ENCODE data around the gene CWC27. TPM values are rescaled to one million over a fixed set of nuclear protein-coding genes. Genes with fewer than 3 reads are reported as not detected.

Gene CWC27
- total RNA-seq: 10 to 100 TPM; 21.4 to 24.0 TPM
- long read RNA-seq, donor 1, partial matches to known transcripts: 3 of 7 reads
- long read RNA-seq, donor 1, other reads (novel, unspliced or antisense): 2 of 7 reads
- long read RNA-seq, donor 2, partial matches to known transcripts: 23 of 31 reads
- long read RNA-seq, donor 2, other reads (novel, unspliced or antisense): 5 of 31 reads

- peak; percentile 93 for DNase-seq (ENCODE audit: low spot score)
- intact Hi-C loops (cut with DNase I): no loop called here
These were observed at the start of gene CWC27, which contains the start of gene SREK1IP1 for GRCh38 chr5:64768358-64769312. TSS of gene CWC27 (plus strand) at chr5:64768930. CDS start at chr5:64769147, 217 bp downstream. TSS of gene SREK1IP1 (minus strand) at chr5:64768691. CDS start at chr5:64768517, 174 bp downstream.

GRCh38 chr5:64722588-64722987, 46.1 kb upstream of the CWC27 start:
- DNase-seq (ENCODE audit: low spot score): no peak
- intact Hi-C loops (cut with DNase I): no loop called here

- no peak for DNase-seq (ENCODE audit: low spot score)
- intact Hi-C loops (cut with DNase I): no loop called here
These were observed 41.6 kb upstream of the CWC27 start for GRCh38 chr5:64727150-64727549.

- intact Hi-C loops (cut with DNase I): no loop called here
- DNase-seq (ENCODE audit: low spot score): no peak
These were observed 26.3 kb upstream of the CWC27 start for GRCh38 chr5:64742411-64742810.

GRCh38 chr5:64742821-64743220, 25.9 kb upstream of the CWC27 start:
- DNase-seq (ENCODE audit: low spot score): no peak
- intact Hi-C loops (cut with DNase I): no loop called here

GRCh38 chr5:64744914-64745313, 23.8 kb upstream of the CWC27 start:
- intact Hi-C loops (cut with DNase I): no loop called here

GRCh38 chr5:64746446-64746845, 22.3 kb upstream of the CWC27 start:
- intact Hi-C loops (cut with DNase I): no loop called here
- no peak for DNase-seq (ENCODE audit: low spot score)

More at GRCh38 chr5:64744914-64745313, 23.8 kb upstream of the CWC27 start:
- DNase-seq (ENCODE audit: low spot score): no peak

GRCh38 chr5:64749385-64749784, 19.3 kb upstream of the CWC27 start:
- intact Hi-C loops (cut with DNase I): no loop called here
- no peak for DNase-seq (ENCODE audit: low spot score)

GRCh38 chr5:64754066-64754465, 14.7 kb upstream of the CWC27 start:
- intact Hi-C loops (cut with DNase I): no loop called here
- no peak for DNase-seq (ENCODE audit: low spot score)

- no peak for DNase-seq (ENCODE audit: low spot score)
- intact Hi-C loops (cut with DNase I): no loop called here
These were observed 9.8 kb upstream of the CWC27 start for GRCh38 chr5:64758901-64759300.

GRCh38 chr5:64759960-64760660, 8.6 kb upstream of the CWC27 start:
- intact Hi-C loops (cut with DNase I): no loop called here
- no peak for DNase-seq (ENCODE audit: low spot score)

- DNase-seq (ENCODE audit: low spot score): no peak
- intact Hi-C loops (cut with DNase I): no loop called here
These were observed 4.7 kb upstream of the CWC27 start for GRCh38 chr5:64763948-64764503.

- intact Hi-C loops (cut with DNase I): no loop called here
These were observed 2.8 kb upstream of the CWC27 start for GRCh38 chr5:64765804-64766504.

GRCh38 chr5:64766941-64767340, 1.8 kb upstream of the CWC27 start:
- intact Hi-C loops (cut with DNase I): no loop called here
- no peak for DNase-seq (ENCODE audit: low spot score)

More at GRCh38 chr5:64765804-64766504, 2.8 kb upstream of the CWC27 start:
- DNase-seq (ENCODE audit: low spot score): no peak

GRCh38 chr5:64767959-64768357, 772 bp upstream of the CWC27 start:
- DNase-seq (ENCODE audit: low spot score): no peak

GRCh38 chr5:64769855-64770254, 1.1 kb downstream of the CWC27 start:
- no peak for DNase-seq (ENCODE audit: low spot score)
- intact Hi-C loops (cut with DNase I): no loop called here

More at GRCh38 chr5:64767959-64768357, 772 bp upstream of the CWC27 start:
- intact Hi-C loops (cut with DNase I): no loop called here

GRCh38 chr5:64771736-64772135, 3.0 kb downstream of the CWC27 start:
- no peak for DNase-seq (ENCODE audit: low spot score)
- intact Hi-C loops (cut with DNase I): no loop called here

GRCh38 chr5:64773533-64773932, 4.8 kb downstream of the CWC27 start:
- intact Hi-C loops (cut with DNase I): no loop called here
- DNase-seq (ENCODE audit: low spot score): no peak

GRCh38 chr5:64775291-64775690, 6.6 kb downstream of the CWC27 start:
- intact Hi-C loops (cut with DNase I): no loop called here
- no peak for DNase-seq (ENCODE audit: low spot score)
